Neural cell (in vitro differentiated cells): Measurements from ENCODE around the gene JMJD7.

Experiments used
- EP300 ChIP-seq: fragments of 450-650 bp; conservative IDR thresholded peaks from 2 replicates; pipeline ENCODE4 v1.6.1; 2014; ENCODE audit warnings: antibody characterized with exemption, mild to moderate bottlenecking, moderate library complexity; ENCODE audit not compliant: poor library complexity, severe bottlenecking
- SMC3 ChIP-seq: fragments of 450-650 bp; conservative IDR thresholded peaks from 2 replicates; pipeline ENCODE4 v1.6.1; 2014; ENCODE audit warnings: antibody characterized with exemption, mild to moderate bottlenecking, moderate library complexity; ENCODE audit not compliant: poor library complexity

DNA sequence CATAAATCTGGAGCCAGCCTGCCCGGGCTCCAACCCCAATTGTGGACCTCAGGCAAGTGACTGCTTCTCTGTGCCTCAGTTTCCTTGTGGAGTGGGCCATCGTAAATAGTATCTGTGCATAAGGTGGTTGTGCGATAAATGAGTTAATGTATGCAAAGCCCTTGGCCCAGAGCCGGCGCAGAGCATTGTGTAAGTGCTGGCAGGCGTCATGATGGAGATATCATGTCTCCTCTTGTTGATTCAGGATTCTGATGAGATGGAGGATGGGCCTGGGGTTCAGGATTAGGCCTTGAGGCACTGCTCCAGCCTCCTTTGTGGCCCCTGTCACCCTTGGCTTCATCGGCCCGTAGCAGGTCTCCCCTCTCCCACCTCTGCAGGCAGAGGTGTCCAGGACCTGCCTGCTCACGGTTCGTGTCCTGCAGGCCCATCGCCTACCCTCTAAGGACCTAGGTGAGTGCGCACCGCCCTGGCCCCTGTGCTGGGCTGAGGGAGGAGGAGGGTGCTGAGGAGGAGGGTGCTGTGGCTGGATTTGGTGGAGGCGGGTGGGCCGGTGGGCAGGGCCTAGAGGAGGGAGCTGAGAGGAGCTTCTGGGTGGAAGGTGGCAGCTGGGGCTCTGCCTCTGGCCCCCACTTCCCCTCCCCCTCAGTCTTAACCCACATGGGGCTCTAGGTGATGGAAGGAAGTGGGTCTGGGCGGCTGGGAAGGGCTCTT lies 12.0 kb downstream of the JMJD7 start:
- no peak for TF ChIP-seq SMC3
- TF ChIP-seq EP300, result no peak
